ENCODE data around the gene LGR6.

LGR6 gene

GRCh38 chr1:202200669-202201068, 7.1 kb downstream of the LGR6 start:
- DNase-seq (ENCODE audit: low read depth): no peak

- DNase-seq (ENCODE audit: low read depth): no peak
Measured at GRCh38 chr1:202201266-202201665, 7.7 kb downstream of the LGR6 start.

GRCh38 chr1:202201971-202202370, 8.4 kb downstream of the LGR6 start:
- no peak for DNase-seq (ENCODE audit: low read depth)

- no peak for DNase-seq (ENCODE audit: low read depth)
Measured at GRCh38 chr1:202202500-202203168, 9.0 kb downstream of the LGR6 start.

- DNase-seq (ENCODE audit: low read depth): no peak
Measured at GRCh38 chr1:202203238-202204039, 9.8 kb downstream of the LGR6 start.

GRCh38 chr1:202204065-202204464, 10.5 kb downstream of the LGR6 start:
- DNase-seq (ENCODE audit: low read depth): no peak

- no peak for DNase-seq (ENCODE audit: low read depth)
Measured at GRCh38 chr1:202205523-202206190, 12.1 kb downstream of the LGR6 start.

- no peak for DNase-seq (ENCODE audit: low read depth)
Measured at GRCh38 chr1:202207292-202207691, 13.7 kb downstream of the LGR6 start.

GRCh38 chr1:202208351-202208857, 14.8 kb downstream of the LGR6 start:
- no peak for DNase-seq (ENCODE audit: low read depth)

- no peak for DNase-seq (ENCODE audit: low read depth)
Measured at GRCh38 chr1:202210385-202210784, 16.8 kb downstream of the LGR6 start.

GRCh38 chr1:202210969-202211368, 17.4 kb downstream of the LGR6 start:
- DNase-seq (ENCODE audit: low read depth): no peak

GRCh38 chr1:202212787-202213186, 19.2 kb downstream of the LGR6 start:
- DNase-seq (ENCODE audit: low read depth): no peak

GRCh38 chr1:202213361-202214088, 19.9 kb downstream of the LGR6 start:
- no peak for DNase-seq (ENCODE audit: low read depth)

GRCh38 chr1:202214089-202214843, 20.7 kb downstream of the LGR6 start:
- no peak for DNase-seq (ENCODE audit: low read depth)

GRCh38 chr1:202215472-202216130, 22.0 kb downstream of the LGR6 start:
- no peak for DNase-seq (ENCODE audit: low read depth)

- DNase-seq (ENCODE audit: low read depth): no peak
Measured at GRCh38 chr1:202216691-202217090, 23.1 kb downstream of the LGR6 start.

- no peak for DNase-seq (ENCODE audit: low read depth)
Measured at GRCh38 chr1:202217516-202217915, 23.9 kb downstream of the LGR6 start.

GRCh38 chr1:202217951-202218350, 24.4 kb downstream of the LGR6 start:
- DNase-seq (ENCODE audit: low read depth): no peak

GRCh38 chr1:202220733-202221132, 27.1 kb downstream of the LGR6 start:
- no peak for DNase-seq (ENCODE audit: low read depth)

All from activated gamma-delta T cell treated with anti-CD3 and anti-CD28 coated beads, Interleukin-2, amount 50 U/mL, for 16 hours (primary cell).